ENCODE measurements around the gene APOBEC3H. TPM values are rescaled to one million over a fixed set of nuclear protein-coding genes. Genes with fewer than 3 reads are reported as not detected.

Gene APOBEC3H
- total RNA-seq, 1 experiment from 2014 or later, result 0.81 TPM

DNA sequence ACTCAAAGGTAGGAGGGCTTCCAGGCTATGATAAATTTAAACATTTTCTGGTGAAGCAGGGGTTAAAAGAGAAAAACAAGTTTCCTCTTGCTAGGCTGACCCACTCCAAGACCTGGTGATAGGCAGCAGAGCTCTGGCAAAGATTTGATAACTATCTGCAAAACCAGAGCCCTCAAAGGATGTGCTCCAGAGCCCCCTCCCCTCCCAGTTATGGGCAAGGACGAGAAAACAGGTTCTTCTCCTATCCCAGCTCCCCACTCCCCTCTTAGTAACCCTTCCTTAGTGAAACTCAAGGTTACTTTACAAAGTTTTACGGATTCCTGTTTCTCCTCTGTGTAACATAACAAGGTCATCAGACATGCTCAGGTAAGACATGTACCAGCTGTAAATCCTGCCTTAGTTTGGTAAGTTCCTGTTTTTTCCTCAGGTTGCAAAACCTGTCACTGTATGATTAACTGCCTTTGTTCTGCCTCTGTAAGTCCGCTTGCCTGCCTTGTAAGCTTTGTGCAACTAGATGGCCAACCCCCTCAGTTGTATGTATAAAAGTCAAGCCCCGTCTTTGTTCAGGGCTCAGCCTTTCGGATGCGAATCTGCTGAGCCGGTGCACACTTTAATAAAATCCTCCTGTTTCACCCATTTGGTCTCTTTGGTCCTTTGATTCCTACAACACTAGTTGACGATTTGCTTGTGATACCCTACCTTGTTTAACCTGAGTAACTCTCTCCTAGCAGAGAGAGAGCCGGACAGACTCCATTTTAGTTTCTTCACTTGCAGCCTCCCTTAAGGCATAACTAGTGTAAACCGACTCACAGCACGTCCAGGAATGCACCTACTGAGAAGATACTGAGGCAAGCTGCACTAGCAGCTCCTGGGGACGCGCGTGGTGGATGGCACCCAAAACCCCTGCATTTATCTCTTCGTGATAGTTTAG is 13.9 kb downstream of the APOBEC3H start:
- no peak for DNase-seq (ENCODE audit: low spot score)

DNA sequence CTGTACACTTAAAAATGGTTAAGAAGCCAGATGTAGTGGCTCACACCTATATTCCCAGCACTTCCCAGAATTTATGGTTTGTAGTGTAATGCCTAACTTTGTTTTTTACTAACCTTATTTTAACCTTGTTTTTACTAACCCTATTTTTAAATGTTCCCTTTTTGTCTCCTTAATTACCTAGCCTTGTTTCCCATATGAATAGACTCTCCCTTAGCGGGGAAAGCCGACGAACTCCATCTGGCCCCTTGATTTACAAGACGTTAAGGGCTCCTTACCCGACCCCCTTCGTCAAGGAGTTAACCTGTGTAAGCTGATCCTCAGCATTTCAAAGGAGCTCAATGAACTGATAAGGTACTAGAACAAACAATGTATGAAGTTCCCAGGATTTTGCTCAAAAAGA is 17.1 kb downstream of the APOBEC3H start:
- DNase-seq (ENCODE audit: low spot score), result no peak

DNA sequence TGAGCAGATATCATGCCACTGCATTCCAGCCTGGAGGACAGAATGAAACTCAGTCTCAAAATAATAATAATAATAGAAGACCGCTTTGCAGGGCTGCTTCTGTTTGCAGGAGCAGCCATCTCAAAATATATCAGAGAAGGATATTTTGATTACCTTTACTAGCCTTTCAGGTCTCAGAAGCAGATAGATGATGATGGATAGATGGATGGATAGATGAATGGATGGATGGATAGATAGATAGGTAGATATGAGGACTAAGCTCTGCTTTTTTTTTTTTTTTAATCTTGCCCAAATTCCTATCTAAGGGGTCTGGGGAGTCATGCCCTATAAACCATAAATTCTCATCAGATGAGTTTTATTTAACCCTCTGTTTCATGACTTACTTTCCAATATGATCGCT is 18.5 kb downstream of the APOBEC3H start:
- no peak for DNase-seq (ENCODE audit: low spot score)

DNA sequence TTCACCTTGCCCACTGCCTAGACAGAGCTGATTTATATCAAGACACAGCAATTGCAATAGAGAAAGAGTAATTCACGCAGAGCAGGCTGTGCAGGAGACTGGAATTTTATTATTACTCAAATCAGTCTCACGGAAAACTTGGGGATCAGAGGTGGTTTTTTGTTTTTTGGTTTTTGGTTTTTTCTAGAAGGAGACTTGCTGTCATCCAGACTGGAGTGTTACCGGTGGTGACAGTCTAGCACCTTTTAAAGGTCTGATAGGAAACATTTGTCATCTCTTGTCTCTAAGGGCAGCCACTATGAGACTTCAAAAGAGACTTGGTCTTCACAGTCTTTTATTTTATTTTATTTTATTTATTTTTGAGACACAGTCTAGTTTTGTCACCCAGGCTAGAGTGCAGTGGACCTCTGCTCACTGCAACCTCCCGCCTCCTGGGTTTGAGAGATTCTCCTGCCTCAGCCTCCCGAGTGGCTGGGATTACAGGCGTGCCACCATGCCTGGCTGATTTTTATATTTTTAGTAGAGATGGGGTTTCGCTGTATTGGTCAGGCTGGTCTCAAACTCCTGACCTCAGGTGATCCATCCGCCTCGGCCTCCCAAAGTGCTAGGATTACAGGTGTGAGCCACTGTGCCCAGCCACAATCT is 19.1 kb downstream of the APOBEC3H start:
- no peak for DNase-seq (ENCODE audit: low spot score)

DNA sequence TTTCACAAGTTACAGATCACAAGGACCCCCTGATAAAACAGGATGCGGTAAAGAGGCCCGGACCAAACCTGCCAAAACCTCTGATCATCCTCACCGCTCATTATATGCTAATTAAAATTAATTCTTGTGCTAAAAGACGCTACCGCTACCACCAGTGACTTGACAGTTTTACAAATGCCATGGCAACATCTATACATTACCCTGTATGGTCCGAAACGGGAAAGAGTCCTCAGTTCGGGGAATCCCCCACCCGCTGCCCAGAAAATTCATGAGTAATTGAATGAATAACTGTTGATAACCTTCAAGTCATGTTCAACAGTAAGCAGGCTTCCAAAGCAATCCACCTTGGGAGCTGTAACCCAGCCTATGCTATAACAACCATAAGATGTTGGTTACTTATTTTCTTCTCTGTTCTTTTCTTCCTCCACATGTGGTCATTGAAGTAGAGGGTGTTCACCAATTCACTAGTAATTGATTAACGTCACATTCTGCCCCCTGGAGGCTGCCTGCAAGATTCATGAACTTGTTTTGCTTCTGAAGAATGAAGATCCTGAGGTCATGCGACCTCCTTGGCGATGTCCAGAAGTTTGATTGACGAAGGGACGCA is 20.6 kb downstream of the APOBEC3H start:
- DNase-seq (ENCODE audit: low spot score), result no peak

DNA sequence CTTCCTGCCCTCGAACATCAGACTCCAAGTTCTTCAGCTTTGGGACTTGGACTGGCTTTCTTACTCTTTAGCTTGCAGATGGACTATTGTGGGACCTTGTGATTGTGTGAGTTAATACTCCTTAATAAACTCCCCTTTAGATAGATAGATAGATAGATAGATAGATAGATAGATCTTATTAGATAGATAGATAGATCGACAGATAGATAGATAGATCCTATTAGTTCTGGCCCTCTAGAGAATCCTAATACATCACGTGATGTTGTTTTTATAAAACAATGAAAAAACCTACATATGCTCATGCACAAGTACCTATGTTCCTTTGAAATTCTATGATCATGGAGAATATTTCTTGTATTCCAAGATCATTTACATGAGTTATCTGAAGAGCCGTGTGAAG is 23.9 kb downstream of the APOBEC3H start:
- no peak for DNase-seq (ENCODE audit: low spot score)

DNA sequence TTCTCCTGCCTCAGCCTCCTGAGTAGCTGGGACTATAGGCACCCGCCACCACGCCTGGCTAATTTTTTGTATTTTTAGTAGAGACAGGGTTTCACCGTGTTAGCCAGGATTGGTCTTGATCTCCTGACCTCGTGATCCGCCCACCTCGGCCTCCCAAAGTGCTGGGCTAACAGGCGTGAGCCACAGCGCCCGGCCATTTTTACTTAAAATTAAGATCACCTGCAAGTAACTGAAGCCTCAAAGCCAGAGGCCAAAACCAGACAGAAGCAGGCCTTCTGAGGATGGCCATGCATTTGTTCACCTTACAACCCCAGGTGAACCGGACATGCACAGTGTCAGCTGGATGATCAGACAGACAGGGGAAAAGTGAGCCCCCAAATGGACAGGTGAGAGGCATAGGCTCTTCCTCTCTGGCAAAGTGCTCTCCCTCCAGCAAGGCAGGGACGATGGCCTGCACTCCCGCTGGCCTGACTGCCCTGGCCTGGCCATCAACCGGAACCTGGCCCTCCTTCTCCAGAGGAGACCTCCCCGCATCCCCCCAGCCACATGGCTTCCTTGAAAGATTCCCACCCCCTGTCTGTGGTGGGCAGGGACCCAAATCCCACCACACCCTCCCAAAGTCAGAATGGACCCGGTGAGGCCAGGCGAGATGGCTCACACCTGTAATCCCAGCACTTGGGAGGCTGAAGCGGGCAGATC is 25.9 kb downstream of the APOBEC3H start:
- no peak for DNase-seq (ENCODE audit: low spot score)

DNA sequence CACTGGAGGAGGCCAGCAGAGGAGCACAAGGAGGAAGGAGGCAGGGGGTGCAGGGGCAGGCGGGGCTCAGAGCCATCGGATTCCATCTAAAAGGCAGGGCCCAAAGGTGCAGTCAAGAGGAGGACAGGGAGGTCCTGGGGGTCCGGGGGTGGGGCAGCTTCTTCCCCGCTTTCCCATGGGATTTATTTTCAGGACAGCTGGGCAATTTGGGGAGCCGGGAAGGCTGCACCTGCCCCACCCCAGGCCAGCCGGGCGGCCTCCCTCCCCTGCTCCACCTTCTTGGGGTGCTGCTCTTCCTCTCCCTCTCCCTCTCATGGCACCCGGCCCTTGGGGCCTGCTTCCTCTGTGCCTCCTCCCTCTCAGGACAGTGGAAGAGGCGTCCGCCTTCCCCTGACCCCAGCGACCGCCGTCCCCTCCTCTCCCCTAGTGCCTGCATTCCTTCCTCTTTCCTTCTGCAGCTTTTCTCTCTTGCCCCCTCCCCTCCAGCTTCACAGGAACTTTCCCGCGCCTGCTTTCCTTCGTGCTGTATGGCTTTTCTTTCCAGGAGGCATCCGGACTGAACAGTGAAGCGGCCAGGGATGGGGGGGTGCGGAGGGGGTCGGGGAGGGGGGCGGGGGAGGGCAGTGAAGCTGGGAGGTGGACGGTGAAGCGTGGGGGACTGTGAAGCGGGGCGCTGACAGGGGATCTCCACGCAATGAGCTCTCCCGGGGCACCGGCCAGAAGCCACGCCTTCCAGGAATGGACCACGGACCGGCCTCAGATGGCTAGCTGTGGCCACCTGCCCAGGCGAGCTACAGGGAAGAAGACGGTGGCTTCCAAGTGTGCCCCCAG is 26.9 kb downstream of the APOBEC3H start:
- DNase-seq (ENCODE audit: low spot score), result no peak

DNA sequence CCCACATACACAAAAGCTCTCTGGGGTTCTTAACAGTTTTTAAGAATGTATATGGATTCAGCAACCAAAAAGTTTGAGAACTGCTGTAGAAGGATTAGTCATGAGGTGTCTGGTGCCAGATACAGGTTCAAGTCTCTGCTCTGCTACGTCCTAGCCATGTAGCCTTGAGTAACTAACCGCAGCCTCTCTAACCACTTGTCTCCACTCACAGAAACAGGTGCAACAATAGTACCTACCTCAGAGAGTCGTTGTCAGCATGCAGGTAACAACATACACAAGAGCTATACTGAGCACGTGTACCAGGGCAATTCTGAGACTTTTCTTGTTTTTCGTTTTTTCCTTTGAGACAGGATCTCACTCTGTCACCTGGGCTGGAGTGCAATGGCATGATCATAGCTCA is 28.6 kb downstream of the APOBEC3H start:
- no peak for DNase-seq (ENCODE audit: low spot score)

DNA sequence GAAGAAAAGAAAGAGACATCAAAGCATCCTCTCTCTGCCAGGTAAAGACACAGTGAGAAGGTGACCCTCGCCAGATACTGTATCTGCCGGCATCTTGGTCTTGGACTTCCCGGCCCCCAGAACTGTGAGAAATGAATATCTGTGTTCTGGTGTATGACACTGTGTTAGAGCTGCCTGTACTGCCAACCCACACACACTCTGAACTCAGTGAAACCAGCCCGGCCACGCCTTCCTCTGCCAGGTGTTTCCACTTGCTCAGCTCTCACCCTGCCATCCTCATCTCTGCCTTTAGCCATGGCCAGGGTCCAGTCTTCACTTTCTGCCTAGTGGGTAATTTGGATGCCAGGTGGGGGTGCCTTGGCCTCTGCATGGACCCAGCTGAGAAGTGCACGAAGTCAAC is 31.5 kb downstream of the APOBEC3H start:
- no peak for DNase-seq (ENCODE audit: low spot score)

DNA sequence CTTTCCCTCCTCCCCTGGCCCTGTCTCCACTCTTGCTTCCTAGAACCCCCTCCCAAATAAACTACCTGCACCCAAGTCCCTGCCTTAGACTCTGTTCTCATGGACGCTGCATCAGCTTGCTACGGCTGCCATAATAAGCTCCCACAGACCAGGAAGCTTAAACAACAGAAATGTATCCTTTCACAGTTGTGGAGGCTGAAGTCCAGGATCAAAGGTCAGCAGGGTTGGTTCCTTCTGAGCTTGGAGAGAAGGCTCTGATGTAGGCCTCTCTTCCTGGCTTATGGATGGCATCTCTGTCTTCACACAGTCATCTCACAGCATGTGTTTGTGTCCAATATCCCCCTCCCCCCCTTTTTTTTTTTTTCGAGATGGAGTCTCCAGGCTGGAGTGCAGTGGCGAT is 32.0 kb downstream of the APOBEC3H start:
- DNase-seq (ENCODE audit: low spot score), result no peak

DNA sequence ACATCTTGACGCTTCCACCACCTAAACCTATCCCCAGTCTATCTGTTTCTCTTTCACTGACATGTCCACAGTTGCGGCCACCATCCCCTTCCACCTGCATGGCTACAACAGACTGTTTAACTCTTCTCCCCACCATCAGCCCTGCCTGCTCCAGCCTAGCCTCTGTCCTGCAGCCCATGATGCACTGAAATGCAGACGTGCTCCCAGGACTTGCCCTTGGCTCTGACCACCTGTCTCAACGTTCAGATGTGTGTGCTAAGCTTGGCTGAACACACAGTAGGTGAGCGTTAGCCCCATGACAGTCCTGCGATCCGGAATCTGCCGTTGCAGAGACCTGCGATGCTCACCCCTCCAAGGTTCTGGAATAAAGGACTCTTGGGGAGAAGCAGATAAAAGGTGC is 32.7 kb downstream of the APOBEC3H start:
- DNase-seq (ENCODE audit: low spot score), result no peak

DNA sequence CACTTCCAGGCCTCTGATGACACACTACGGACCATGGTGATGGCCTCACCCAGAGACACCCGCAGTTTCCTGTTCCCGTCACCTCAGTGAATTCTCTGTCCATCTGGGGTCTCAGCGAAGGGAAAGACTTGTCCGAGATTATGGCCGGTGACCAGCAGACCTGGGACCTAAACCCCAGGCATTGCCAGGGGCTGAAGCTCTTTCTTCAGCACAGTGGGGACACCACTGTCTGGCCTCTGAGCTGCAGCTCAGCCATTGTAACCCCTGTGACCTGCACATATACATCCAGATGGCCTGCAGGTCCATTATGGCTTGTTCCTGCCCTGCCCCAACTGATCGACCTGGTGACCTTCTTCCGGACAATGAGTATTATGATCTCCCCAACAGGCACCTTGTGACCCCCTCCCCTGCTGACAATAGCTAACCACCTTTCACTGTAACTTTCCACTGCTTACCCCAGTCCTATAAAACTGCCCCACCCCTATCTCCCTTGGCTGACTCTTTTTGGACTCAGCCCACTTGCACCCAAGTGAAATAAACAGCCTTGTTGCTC is 33.2 kb downstream of the APOBEC3H start:
- no peak for DNase-seq (ENCODE audit: low spot score)

DNA sequence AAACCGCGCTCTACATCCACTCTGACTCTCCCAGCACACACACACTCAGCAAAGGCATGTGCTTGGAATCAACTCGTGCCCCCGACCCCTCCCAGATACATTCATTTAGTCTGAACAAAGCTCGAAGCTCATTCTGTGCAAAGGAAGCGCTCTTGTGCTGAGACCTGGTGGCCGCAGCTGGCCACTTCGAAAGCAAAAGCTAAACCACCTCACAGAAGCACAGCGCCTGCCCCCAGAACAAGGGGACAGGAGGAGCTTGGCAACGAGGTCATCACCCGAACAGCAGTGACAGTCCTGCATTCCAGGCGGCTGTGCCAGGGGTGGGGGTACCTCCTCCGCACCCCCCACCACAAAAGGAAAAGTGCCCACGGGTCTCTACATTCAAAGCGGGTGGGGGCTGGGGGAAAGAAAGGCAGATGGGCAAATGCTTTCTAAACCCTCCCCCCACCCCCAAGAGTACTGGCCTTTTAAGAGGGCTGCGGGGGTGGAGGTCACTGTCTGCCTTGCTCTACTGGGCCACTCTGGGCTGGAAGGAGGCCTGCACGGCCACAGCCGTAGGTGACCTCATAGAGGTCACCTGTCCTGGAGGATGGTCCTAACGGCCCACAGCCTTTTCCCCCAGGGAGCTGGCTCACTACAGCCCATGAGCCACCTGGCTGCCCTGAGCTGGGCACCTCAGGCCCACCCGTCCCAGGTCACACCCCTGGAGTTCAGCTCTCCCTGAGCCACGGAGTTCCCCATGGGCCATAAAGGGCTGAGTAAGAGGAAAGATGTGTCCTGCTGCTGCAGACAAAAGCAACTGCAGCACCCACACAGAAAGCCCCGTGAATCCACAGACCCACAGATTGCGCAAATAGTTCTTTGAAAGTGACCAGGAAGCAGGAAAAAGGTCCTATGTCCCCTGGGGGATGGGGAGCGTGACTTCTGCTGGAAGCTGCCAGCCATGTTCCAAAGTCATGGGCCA is 34.1 kb downstream of the APOBEC3H start:
- DNase-seq (ENCODE audit: low spot score), result no peak

DNA sequence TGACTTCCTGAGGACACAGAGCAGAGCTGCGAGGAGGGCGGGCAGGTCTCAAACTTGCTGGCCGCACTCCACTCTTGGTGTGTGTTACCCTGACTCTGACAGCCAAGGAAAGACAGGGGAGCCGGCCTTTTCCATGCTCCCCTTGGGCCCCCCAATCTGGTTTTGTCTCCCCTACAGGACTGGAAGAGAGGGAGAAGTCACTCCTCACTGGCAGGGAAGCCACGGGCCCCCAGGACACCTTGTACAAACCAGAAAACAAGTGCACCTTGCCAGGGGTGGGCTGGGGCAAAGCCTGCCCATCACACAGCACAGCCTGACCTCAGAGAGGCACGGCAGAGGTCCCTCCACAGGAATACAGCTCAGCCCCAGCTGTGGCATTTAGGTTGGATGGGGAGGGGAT is 35.2 kb downstream of the APOBEC3H start:
- no peak for DNase-seq (ENCODE audit: low spot score)

DNA sequence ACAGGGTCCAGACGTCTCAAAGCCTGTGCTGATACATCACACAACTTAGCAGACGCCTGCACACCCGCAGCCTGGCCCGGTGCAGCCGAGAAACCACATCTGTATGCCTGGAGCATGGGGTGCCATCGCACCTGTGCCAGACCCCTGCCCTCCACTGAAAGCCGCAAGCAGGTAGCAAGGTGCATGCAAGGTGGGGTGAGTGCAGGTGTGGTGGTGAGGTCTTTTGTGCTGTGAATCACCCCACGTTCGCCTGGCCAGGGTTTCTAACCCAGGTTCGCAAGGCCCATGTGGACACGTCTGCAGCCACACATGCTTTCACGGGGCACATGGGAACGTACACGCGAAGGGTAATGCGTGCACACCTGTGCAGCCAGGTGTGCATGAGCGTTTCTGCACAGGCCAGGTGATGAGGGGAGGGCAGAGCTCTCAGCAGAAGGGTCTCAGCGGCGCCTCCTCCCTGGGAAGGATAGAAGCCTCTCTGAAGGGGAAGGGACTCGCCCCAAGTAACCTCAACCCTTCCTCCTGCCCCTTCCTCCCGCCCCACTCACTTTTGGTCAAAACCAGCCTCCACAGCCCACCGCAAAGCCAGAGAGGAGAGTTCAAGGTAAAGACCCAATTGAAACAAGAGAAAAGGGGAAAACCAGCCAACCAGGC is 36.0 kb downstream of the APOBEC3H start:
- DNase-seq (ENCODE audit: low spot score), result no peak

DNA sequence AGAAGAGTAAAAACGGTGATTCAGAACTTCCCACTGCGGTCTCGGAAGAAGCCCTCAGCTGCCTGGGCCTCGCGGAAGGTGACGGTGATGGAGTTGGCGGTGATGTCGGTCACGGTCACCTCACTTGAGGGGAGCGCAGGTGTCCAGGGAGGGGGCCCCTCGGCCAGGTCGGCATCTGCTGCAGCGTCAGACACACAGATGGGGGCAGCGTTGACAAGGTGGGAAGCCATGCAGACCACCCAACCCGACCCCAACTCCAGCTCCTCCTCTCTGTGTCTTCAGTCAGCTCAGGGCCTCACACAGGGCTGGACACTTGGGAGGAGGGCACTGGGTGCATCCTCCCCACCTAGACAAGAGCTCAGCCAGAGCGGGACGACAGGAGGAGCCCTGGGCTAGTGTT is 36.8 kb downstream of the APOBEC3H start:
- no peak for DNase-seq (ENCODE audit: low spot score)

DNA sequence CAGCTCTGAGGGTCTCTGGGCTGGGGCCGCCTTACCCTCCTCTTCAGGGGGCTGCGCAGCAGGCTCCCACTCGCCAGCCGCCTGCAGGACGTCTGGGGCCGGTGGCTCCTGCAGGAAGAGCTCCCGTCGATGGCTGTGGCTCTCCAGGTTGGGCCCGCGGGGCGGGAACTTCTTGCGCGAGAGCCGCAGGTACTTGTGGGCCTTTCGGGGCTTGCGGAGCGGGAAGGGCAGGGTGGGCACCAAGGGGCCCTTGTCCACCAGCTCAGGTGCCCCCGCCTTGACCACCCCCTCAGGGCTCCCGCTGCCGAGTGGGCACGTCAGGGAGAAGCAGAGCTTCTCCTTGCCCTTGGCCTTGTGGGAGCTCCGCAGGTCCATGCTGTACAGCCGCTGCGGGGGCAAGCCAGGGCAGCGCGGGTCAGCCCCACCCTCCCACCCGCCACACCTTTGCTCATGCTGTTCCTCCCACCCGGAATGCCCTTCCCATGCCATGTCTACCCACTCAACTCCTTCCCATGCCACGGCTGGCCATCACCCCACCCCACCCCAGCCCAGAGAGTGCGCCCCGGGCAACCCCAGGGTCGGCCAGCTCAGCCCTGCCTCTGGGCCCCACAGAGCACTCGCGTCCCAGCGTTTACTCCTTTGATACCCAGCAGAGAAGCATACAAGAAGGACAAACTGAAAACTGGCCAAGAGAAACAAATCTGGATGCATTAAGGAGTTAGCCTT is 37.5 kb downstream of the APOBEC3H start:
- DNase-seq (ENCODE audit: low spot score), result no peak

Measured in A172 (cell line).